ENCODE data around the gene REG1A.

Gene REG1A

GRCh38 chr2:79120194-79120713 is at the start of gene REG1A:
Gene REG1A (plus strand): TSS chr2:79120488. CDS start chr2:79120862, 374 bp downstream.
- Histone ChIP-seq H3K27me3 (ENCODE audit: control insufficient read depth in 1 of 2, insufficient read depth in 2 of 2, low read length in 2 of 2) (no peaks in the 10 kb centered on the region), H3K36me3 (ENCODE audit: control insufficient read depth in 2 of 2, insufficient read depth in 2 of 2, low read length in 2 of 2) (no peaks in the 10 kb centered on the region), H3K27ac (ENCODE audit: low read length) (no peak within 1 kb of the TSS), H3K4me1 (ENCODE audit: control insufficient read depth, insufficient read depth, low read length) (no peaks in the 10 kb centered on the region), H3K4me3 (ENCODE audit: low read length in 2 of 2) (no peak within 1 kb of the TSS), H3K9ac (ENCODE audit: low read length in 2 of 2) (no peak within 1 kb of the TSS), H3K9me3 (ENCODE audit: control insufficient read depth in 2 of 2, low read length in 2 of 2) (no peaks in the 10 kb centered on the region)

- H3K27ac ChIP-seq (ENCODE audit: low read length) = no peak overlapping the region
- H3K4me1 ChIP-seq (ENCODE audit: control insufficient read depth, insufficient read depth, low read length) = no peaks in the 10 kb centered on the region
- H3K9me3 ChIP-seq (ENCODE audit: control insufficient read depth in 2 of 2, low read length in 2 of 2) = peaks cover 0 to 4% of the 10 kb centered on the region in 2 donors
Observed at GRCh38 chr2:79071078-79071477, 49.2 kb upstream of the REG1A start.

GRCh38 chr2:79082987-79083386 is 37.3 kb upstream of the REG1A start:
- Histone ChIP-seq H3K9ac (ENCODE audit: low read length in 2 of 2) (no peak overlapping the region), H3K9me3 (ENCODE audit: control insufficient read depth in 2 of 2, low read length in 2 of 2) (peaks cover 0 to 2% of the 10 kb centered on the region in 2 donors), H3K36me3 (ENCODE audit: control insufficient read depth in 2 of 2, insufficient read depth in 2 of 2, low read length in 2 of 2) (no peaks in the 10 kb centered on the region), H3K27ac (ENCODE audit: low read length) (no peak overlapping the region), H3K4me1 (ENCODE audit: control insufficient read depth, insufficient read depth, low read length) (no peaks in the 10 kb centered on the region), H3K4me3 (ENCODE audit: low read length in 2 of 2) (no peak overlapping the region), H3K27me3 (ENCODE audit: control insufficient read depth in 1 of 2, insufficient read depth in 2 of 2, low read length in 2 of 2) (no peaks in the 10 kb centered on the region)

More at GRCh38 chr2:79071078-79071477, 49.2 kb upstream of the REG1A start:
- Histone ChIP-seq H3K9ac (ENCODE audit: low read length in 2 of 2) (no peak overlapping the region), H3K27me3 (ENCODE audit: control insufficient read depth in 1 of 2, insufficient read depth in 2 of 2, low read length in 2 of 2) (no peaks in the 10 kb centered on the region), H3K4me3 (ENCODE audit: low read length in 2 of 2) (no peak overlapping the region), H3K36me3 (ENCODE audit: control insufficient read depth in 2 of 2, insufficient read depth in 2 of 2, low read length in 2 of 2) (no peaks in the 10 kb centered on the region)

- H3K9ac ChIP-seq (ENCODE audit: low read length in 2 of 2) = no peak overlapping the region
- no peaks in the 10 kb centered on the region for H3K27me3 ChIP-seq (ENCODE audit: control insufficient read depth in 1 of 2, insufficient read depth in 2 of 2, low read length in 2 of 2)
- H3K9me3 ChIP-seq (ENCODE audit: control insufficient read depth in 2 of 2, low read length in 2 of 2) = no peaks in the 10 kb centered on the region
- H3K4me3 ChIP-seq (ENCODE audit: low read length in 2 of 2) = no peak overlapping the region
- no peak overlapping the region for H3K27ac ChIP-seq (ENCODE audit: low read length)
- no peaks in the 10 kb centered on the region for H3K4me1 ChIP-seq (ENCODE audit: control insufficient read depth, insufficient read depth, low read length)
- no peaks in the 10 kb centered on the region for H3K36me3 ChIP-seq (ENCODE audit: control insufficient read depth in 2 of 2, insufficient read depth in 2 of 2, low read length in 2 of 2)
Observed at GRCh38 chr2:79083597-79084251, 36.6 kb upstream of the REG1A start.

- H3K9me3 ChIP-seq (ENCODE audit: control insufficient read depth in 2 of 2, low read length in 2 of 2) = no peaks in the 10 kb centered on the region
- H3K4me1 ChIP-seq (ENCODE audit: control insufficient read depth, insufficient read depth, low read length) = no peaks in the 10 kb centered on the region
- no peak overlapping the region for H3K9ac ChIP-seq (ENCODE audit: low read length in 2 of 2)
- no peaks in the 10 kb centered on the region for H3K36me3 ChIP-seq (ENCODE audit: control insufficient read depth in 2 of 2, insufficient read depth in 2 of 2, low read length in 2 of 2)
- no peak overlapping the region for H3K4me3 ChIP-seq (ENCODE audit: low read length in 2 of 2)
- no peaks in the 10 kb centered on the region for H3K27me3 ChIP-seq (ENCODE audit: control insufficient read depth in 1 of 2, insufficient read depth in 2 of 2, low read length in 2 of 2)
- no peak overlapping the region for H3K27ac ChIP-seq (ENCODE audit: low read length)
Observed at GRCh38 chr2:79084495-79085135, 35.7 kb upstream of the REG1A start.

GRCh38 chr2:79085382-79085781 is 34.9 kb upstream of the REG1A start:
- no peaks in the 10 kb centered on the region for H3K4me1 ChIP-seq (ENCODE audit: control insufficient read depth, insufficient read depth, low read length)
- no peak overlapping the region for H3K4me3 ChIP-seq (ENCODE audit: low read length in 2 of 2)

GRCh38 chr2:79086255-79086654 is 34.0 kb upstream of the REG1A start:
- no peak overlapping the region for H3K4me3 ChIP-seq (ENCODE audit: low read length in 2 of 2)

More at GRCh38 chr2:79085382-79085781, 34.9 kb upstream of the REG1A start:
- Histone ChIP-seq H3K9ac (ENCODE audit: low read length in 2 of 2) (no peak overlapping the region), H3K27me3 (ENCODE audit: control insufficient read depth in 1 of 2, insufficient read depth in 2 of 2, low read length in 2 of 2) (no peaks in the 10 kb centered on the region), H3K9me3 (ENCODE audit: control insufficient read depth in 2 of 2, low read length in 2 of 2) (no peaks in the 10 kb centered on the region), H3K27ac (ENCODE audit: low read length) (no peak overlapping the region), H3K36me3 (ENCODE audit: control insufficient read depth in 2 of 2, insufficient read depth in 2 of 2, low read length in 2 of 2) (no peaks in the 10 kb centered on the region)

GRCh38 chr2:79087785-79088364 is 32.4 kb upstream of the REG1A start, which contains the start of gene REG1B:
Gene REG1B (minus strand): TSS chr2:79087993. CDS start chr2:79087612, 381 bp downstream.
- no peak within 1 kb of the TSS for H3K27ac ChIP-seq (ENCODE audit: low read length)
- no peaks in the 10 kb centered on the region for H3K4me1 ChIP-seq (ENCODE audit: control insufficient read depth, insufficient read depth, low read length)
- H3K36me3 ChIP-seq (ENCODE audit: control insufficient read depth in 2 of 2, insufficient read depth in 2 of 2, low read length in 2 of 2) = no peaks in the 10 kb centered on the region
- no peak within 1 kb of the TSS for H3K4me3 ChIP-seq (ENCODE audit: low read length in 2 of 2)
- no peaks in the 10 kb centered on the region for H3K27me3 ChIP-seq (ENCODE audit: control insufficient read depth in 1 of 2, insufficient read depth in 2 of 2, low read length in 2 of 2)
- no peaks in the 10 kb centered on the region for H3K9me3 ChIP-seq (ENCODE audit: control insufficient read depth in 2 of 2, low read length in 2 of 2)
- no peak within 1 kb of the TSS for H3K9ac ChIP-seq (ENCODE audit: low read length in 2 of 2)

More at GRCh38 chr2:79086255-79086654, 34.0 kb upstream of the REG1A start:
- no peaks in the 10 kb centered on the region for H3K4me1 ChIP-seq (ENCODE audit: control insufficient read depth, insufficient read depth, low read length)
- H3K9me3 ChIP-seq (ENCODE audit: control insufficient read depth in 2 of 2, low read length in 2 of 2) = no peaks in the 10 kb centered on the region
- no peak overlapping the region for H3K9ac ChIP-seq (ENCODE audit: low read length in 2 of 2)
- H3K27ac ChIP-seq (ENCODE audit: low read length) = no peak overlapping the region
- no peaks in the 10 kb centered on the region for H3K27me3 ChIP-seq (ENCODE audit: control insufficient read depth in 1 of 2, insufficient read depth in 2 of 2, low read length in 2 of 2)
- no peaks in the 10 kb centered on the region for H3K36me3 ChIP-seq (ENCODE audit: control insufficient read depth in 2 of 2, insufficient read depth in 2 of 2, low read length in 2 of 2)

GRCh38 chr2:79090693-79091092 is 29.6 kb upstream of the REG1A start:
- Histone ChIP-seq H3K27ac (ENCODE audit: low read length) (no peak overlapping the region), H3K36me3 (ENCODE audit: control insufficient read depth in 2 of 2, insufficient read depth in 2 of 2, low read length in 2 of 2) (no peaks in the 10 kb centered on the region), H3K9ac (ENCODE audit: low read length in 2 of 2) (no peak overlapping the region), H3K4me3 (ENCODE audit: low read length in 2 of 2) (no peak overlapping the region), H3K4me1 (ENCODE audit: control insufficient read depth, insufficient read depth, low read length) (no peaks in the 10 kb centered on the region), H3K9me3 (ENCODE audit: control insufficient read depth in 2 of 2, low read length in 2 of 2) (no peaks in the 10 kb centered on the region), H3K27me3 (ENCODE audit: control insufficient read depth in 1 of 2, insufficient read depth in 2 of 2, low read length in 2 of 2) (no peaks in the 10 kb centered on the region)

GRCh38 chr2:79097843-79098242 is 22.4 kb upstream of the REG1A start:
- Histone ChIP-seq H3K27me3 (ENCODE audit: control insufficient read depth in 1 of 2, insufficient read depth in 2 of 2, low read length in 2 of 2) (no peaks in the 10 kb centered on the region), H3K36me3 (ENCODE audit: control insufficient read depth in 2 of 2, insufficient read depth in 2 of 2, low read length in 2 of 2) (no peaks in the 10 kb centered on the region), H3K9me3 (ENCODE audit: control insufficient read depth in 2 of 2, low read length in 2 of 2) (peaks cover 0 to 3% of the 10 kb centered on the region in 2 donors), H3K4me1 (ENCODE audit: control insufficient read depth, insufficient read depth, low read length) (no peaks in the 10 kb centered on the region), H3K4me3 (ENCODE audit: low read length in 2 of 2) (no peak overlapping the region), H3K9ac (ENCODE audit: low read length in 2 of 2) (no peak overlapping the region), H3K27ac (ENCODE audit: low read length) (no peak overlapping the region)

Measured in stomach smooth muscle (tissue), 2 donors.